B cell (primary cell): Measurements from ENCODE around the gene MYOCD. TPM values are rescaled to one million over a fixed set of nuclear protein-coding genes. Genes with fewer than 3 reads are reported as not detected.

ENCODE experiments used
- ATAC-seq: fragments of 200-7000 bp; cut with Tn5 transposase; one replicate; pipeline ENCODE4 v1.10.0; 2021; ENCODE audit warnings: low read depth, mild to moderate bottlenecking, moderate number of reproducible peaks, moderate library complexity
- CTCF ChIA-PET: fragments of 350-600 bp; sonication (Branson Sonifier 250); formaldehyde crosslinking; loops from one replicate; lab custom pipeline; 2021; ENCODE audit warnings: antibody characterized with exemption, inconsistent platforms; lab: Charles Lee
- POLR2A ChIA-PET: fragments of 350-600 bp; sonication (Branson Sonifier 250); formaldehyde crosslinking; loops from one replicate; lab custom pipeline; 2021; ENCODE audit warnings: antibody characterized with exemption; lab: Charles Lee
- DNase-seq: peaks from one replicate; pipeline ENCODE4 v3.0.0; 2013
- H2AFZ ChIP-seq: 2 replicates; pipeline ENCODE4 v1.6.1; 2012; ENCODE audit warnings: mild to moderate bottlenecking, low read depth, low read length; ENCODE audit not compliant: insufficient read depth, poor library complexity, severe bottlenecking
- H3K27ac ChIP-seq, 2 donors: 1 replicate in 1 of 2; 2 replicates in 1 of 2; pipeline ENCODE4 v1.5.1; 2012 to 2013; ENCODE audit warnings: low read length in 2 of 2, mild to moderate bottlenecking in 2 of 2, moderate library complexity in 1 of 2
- H3K27me3 ChIP-seq, 4 experiments: fragments of 200-600 bp in 1 of 4; sonication (generic) in 1 of 4; replicated peaks in 1 of 4; 1 replicate in 2 of 4; 2 replicates in 2 of 4; pipeline versions ENCODE4 v1.6.1 to v1.7.0; 2013 to 2016; ENCODE audit warnings: low read length in 3 of 4, mild to moderate bottlenecking in 2 of 4, mixed read lengths in 1 of 4, moderate library complexity in 1 of 4; ENCODE audit not compliant: insufficient read depth in 4 of 4, control insufficient read depth in 3 of 4; ENCODE audit errors: control extremely low read depth in 1 of 4
- H3K36me3 ChIP-seq, 2 experiments: replicated peaks in 1 of 2; 1 replicate in 1 of 2; 2 replicates in 1 of 2; pipeline versions ENCODE4 v1.6.1 to v1.7.1; 2013; ENCODE audit warnings: low read length in 1 of 2; ENCODE audit not compliant: insufficient read depth in 2 of 2, control insufficient read depth in 1 of 2; ENCODE audit errors: control extremely low read depth in 1 of 2, extremely low read depth in 1 of 2
- H3K4me1 ChIP-seq, 2 donors: fragments of 200-600 bp in 1 of 2; sonication (generic) in 1 of 2; 1 replicate in 1 of 2; 2 replicates in 1 of 2; pipeline versions ENCODE4 v1.5.1 to v1.6.1; 2013 to 2017; ENCODE audit warnings: low read length in 2 of 2; ENCODE audit not compliant: control insufficient read depth in 2 of 2, insufficient read depth in 2 of 2
- H3K4me2 ChIP-seq: replicated peaks from 2 replicates; pipeline ENCODE3; 2012; ENCODE audit warnings: mild to moderate bottlenecking, low read depth, low read length; ENCODE audit not compliant: poor library complexity, severe bottlenecking
- H3K4me3 ChIP-seq, 5 experiments: fragments of 200-600 bp in 1 of 5; sonication (generic) in 1 of 5; 1 replicate in 3 of 5; 2 replicates in 2 of 5; pipeline versions ENCODE4 v1.5.1 to v1.7.0; 2011 to 2016; ENCODE audit warnings: low read length in 4 of 5, mild to moderate bottlenecking in 4 of 5, low read depth in 2 of 5, control low read depth in 1 of 5, moderate library complexity in 1 of 5; ENCODE audit not compliant: insufficient read depth in 1 of 5; ENCODE audit errors: control extremely low read depth in 1 of 5, extremely low read depth in 1 of 5
- H3K79me2 ChIP-seq: fragments of 200-600 bp; sonication (generic); one replicate; pipeline ENCODE4 v1.6.0; 2016; ENCODE audit warnings: low read length; ENCODE audit not compliant: control insufficient read depth, insufficient read depth
- H3K9ac ChIP-seq: fragments of 200-600 bp; sonication (generic); 2 replicates; pipeline ENCODE4 v1.6.1; 2017; ENCODE audit warnings: mild to moderate bottlenecking, low read length, moderate library complexity
- H3K9me3 ChIP-seq, 3 donors: one replicate each; pipeline versions ENCODE4 v1.6.1 to v1.7.1; 2013; ENCODE audit warnings: low read length in 2 of 3; ENCODE audit not compliant: control insufficient read depth in 2 of 3, insufficient read depth in 1 of 3; ENCODE audit errors: control extremely low read depth in 1 of 3
- H4K20me1 ChIP-seq: 2 replicates; pipeline ENCODE4 v1.6.0; 2012; ENCODE audit warnings: mild to moderate bottlenecking, low read length; ENCODE audit not compliant: insufficient read depth, control insufficient read depth, poor library complexity, severe bottlenecking
- H3K27ac Mint-ChIP-seq: one replicate; pipeline ENCODE4 v1.8.0; 2021; ENCODE audit warnings: mixed read lengths
- H3K27me3 Mint-ChIP-seq: one replicate; pipeline ENCODE4 v1.8.0; 2021; ENCODE audit warnings: mixed read lengths
- H3K4me1 Mint-ChIP-seq: one replicate; pipeline ENCODE4 v1.8.0; 2021; ENCODE audit warnings: mixed read lengths
- H3K4me3 Mint-ChIP-seq: one replicate; pipeline ENCODE4 v1.8.0; 2021; ENCODE audit warnings: mixed read lengths
- H3K9me3 Mint-ChIP-seq: one replicate; pipeline ENCODE4 v1.8.0; 2022; ENCODE audit warnings: mixed read lengths; ENCODE audit not compliant: insufficient read depth
- CTCF ChIP-seq: fragments of 200-600 bp; IDR thresholded peaks from one replicate; pipeline ENCODE4 v1.8.0; 2022; ENCODE audit warnings: antibody characterized with exemption, mild to moderate bottlenecking
- EZH2 ChIP-seq: IDR thresholded peaks from 2 replicates; pipeline ENCODE4 v1.6.1; 2012; ENCODE audit warnings: borderline replicate concordance, low read depth, mild to moderate bottlenecking, moderate library complexity, low read length; ENCODE audit not compliant: insufficient read depth, poor library complexity, severe bottlenecking
- WGBS: methylation state at CpG from one replicate; pipeline ENCODE4 v1.1.5; 2013; ENCODE audit warnings: missing lambda C conversion rate; ENCODE audit not compliant: insufficient coverage; 5-methylcytosine and 5-hydroxymethylcytosine counted together
- intact Hi-C: fragments of 100-400 bp; cut with micrococcal nuclease; formaldehyde crosslinking; loops from one replicate; pipeline ENCODE4 v1.10.0; 2022
- polyA plus RNA-seq: library from polyadenylated mRNA; depleted of rRNA; stranded (reverse); fragments of >200 nt; gene quantifications from 2 replicates; pipeline ENCODE4 v1.2.3, GENCODE V29; 2012
- total RNA-seq, 2 donors: library from RNA; stranded (reverse); fragments of 120-200 nt in 1 of 2; gene quantifications; 1 replicate in 1 of 2; 2 replicates in 1 of 2; pipeline versions ENCODE4 v1.2.3 to v1.2.4, GENCODE V29; 2013 to 2022

MYOCD gene
- total and polyA plus RNA-seq, 2 donors (not counting 1 experiment from before 2014, with no cell fraction given) = 0.32 TPM; not detected in 1

DNA sequence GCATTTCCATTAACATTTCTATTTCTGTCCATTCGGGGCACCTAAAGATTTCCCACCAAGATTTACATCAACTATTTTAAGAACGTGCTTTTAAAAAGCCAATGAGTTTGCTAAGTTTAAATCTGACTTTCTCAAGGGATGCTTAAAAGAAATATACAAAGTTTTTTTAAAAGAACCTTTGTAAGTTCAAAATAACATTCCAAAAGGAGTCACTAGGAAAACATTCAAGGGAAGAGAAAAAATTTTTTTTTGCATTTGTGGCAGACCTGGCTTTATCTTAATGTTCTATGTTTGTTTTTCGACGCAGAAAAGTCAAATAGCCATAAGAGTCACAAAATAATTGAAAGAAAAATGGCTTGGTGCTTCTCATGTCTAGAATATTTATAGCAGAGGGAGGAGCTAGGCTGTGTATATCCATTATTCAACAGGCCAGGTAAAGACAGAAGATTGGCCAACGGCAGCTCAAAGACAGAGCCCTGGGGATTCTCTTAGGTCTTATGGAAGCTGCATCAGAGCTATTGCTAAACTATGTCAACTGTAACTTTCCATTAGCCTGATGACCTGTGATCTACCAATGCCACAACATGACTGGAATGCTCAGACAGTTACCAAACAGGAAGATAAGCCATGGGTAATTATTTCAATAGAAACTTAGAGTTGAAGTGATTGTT, 37.8 kb upstream of the MYOCD start:
- Histone ChIP-seq H3K79me2 (no peaks in the 10 kb centered on the region), H4K20me1 (no peaks in the 10 kb centered on the region), H3K36me3 (no peaks in the 10 kb centered on the region), H3K4me3 (no peak overlapping the region), H3K9me3 (peaks cover 0 to 13% (median 0%) of the 10 kb centered on the region in 3 donors), H2AFZ (no peak overlapping the region), H3K4me1 (no peaks in the 10 kb centered on the region), H3K4me2 (no peak overlapping the region), H3K27me3 (no peaks in the 10 kb centered on the region), H3K27ac (no peak overlapping the region), H3K9ac (no peak overlapping the region)
- intact Hi-C loops = no loop called here
- H3K4me1 Mint-ChIP-seq = no peaks in the 10 kb centered on the region
- no peaks in the 10 kb centered on the region for H3K9me3 Mint-ChIP-seq
- WGBS = 93% methylated on average over 3 of the region's 5 CpGs
- H3K4me3 Mint-ChIP-seq = no peak overlapping the region
- no peak for ATAC-seq
- POLR2A ChIA-PET = no interaction called here
- CTCF ChIA-PET = no interaction called here
- H3K27me3 Mint-ChIP-seq = peaks cover 10% of the 10 kb centered on the region
- TF ChIP-seq CTCF (no peak), EZH2 (no peak)
- H3K27ac Mint-ChIP-seq = no peak overlapping the region
- DNase-seq = no peak

- 100% methylated on average over 1 of the region's 6 CpGs for WGBS
- Histone ChIP-seq H3K4me1 (no peaks in the 10 kb centered on the region), H3K79me2 (no peaks in the 10 kb centered on the region), H4K20me1 (no peaks in the 10 kb centered on the region), H3K36me3 (no peaks in the 10 kb centered on the region), H3K4me2 (no peak overlapping the region), H3K27ac (no peak overlapping the region), H3K27me3 (no peaks in the 10 kb centered on the region), H3K9me3 (peaks cover 0 to 7% (median 0%) of the 10 kb centered on the region in 3 donors), H2AFZ (no peak overlapping the region), H3K9ac (no peak overlapping the region), H3K4me3 (no peak overlapping the region)
- no peaks in the 10 kb centered on the region for H3K9me3 Mint-ChIP-seq
- peaks cover 19% of the 10 kb centered on the region for H3K27me3 Mint-ChIP-seq
- ATAC-seq = no peak
- CTCF ChIA-PET = no interaction called here
- no peak for TF ChIP-seq CTCF
- no peak for TF ChIP-seq EZH2
- H3K4me1 Mint-ChIP-seq = no peaks in the 10 kb centered on the region
- POLR2A ChIA-PET = no interaction called here
- H3K4me3 Mint-ChIP-seq = no peak overlapping the region
- intact Hi-C loops = no loop called here
- H3K27ac Mint-ChIP-seq = no peak overlapping the region
- DNase-seq = no peak
Measured at GRCh38 chr17:12631076-12631475, 34.6 kb upstream of the MYOCD start.
